SU-DHL-6 (cell line): Measurements from ENCODE around the gene FER1L5.

ENCODE experiments used
- H2AFZ ChIP-seq: fragments of 200-600 bp; sonication (generic); 2 replicates; pipeline ENCODE4 v1.6.1; 2014; ENCODE audit warnings: low read depth, mild to moderate bottlenecking, moderate library complexity, mixed read lengths, antibody characterized with exemption, low read length; ENCODE audit not compliant: severe bottlenecking
- H3F3A ChIP-seq: fragments of 200-600 bp; shearing (Covaris generic); 2 replicates; pipeline ENCODE4 v1.6.0; 2016; ENCODE audit warnings: antibody characterized with exemption, mild to moderate bottlenecking; ENCODE audit not compliant: insufficient read depth
- H3K27ac ChIP-seq: fragments of 200-600 bp; sonication (generic); 2 replicates; pipeline ENCODE4 v1.5.1; 2016; ENCODE audit warnings: low read depth, mild to moderate bottlenecking, low read length, moderate library complexity, mixed read lengths
- H3K27me3 ChIP-seq: fragments of 200-600 bp; sonication (generic), shearing (Covaris generic); 2 replicates; pipeline ENCODE4 v1.6.0; 2014; ENCODE audit warnings: mild to moderate bottlenecking, low read length
- H3K36me3 ChIP-seq: fragments of 200-600 bp; sonication (generic); 2 replicates; pipeline ENCODE4 v1.6.1; 2014; ENCODE audit warnings: mild to moderate bottlenecking, low read length, mixed read lengths
- H3K4me2 ChIP-seq: fragments of 300-600, 200-600 bp; shearing (Covaris generic), sonication (generic); 2 replicates; pipeline ENCODE4 v1.6.0; 2014; ENCODE audit warnings: low read length, low read depth, mild to moderate bottlenecking; ENCODE audit not compliant: poor library complexity, severe bottlenecking
- H3K4me3 ChIP-seq: fragments of 200-600 bp; sonication (generic); 2 replicates; pipeline ENCODE4 v1.5.1; 2014; ENCODE audit warnings: antibody characterized with exemption, low read length, mild to moderate bottlenecking, mixed read lengths; ENCODE audit not compliant: insufficient read depth, poor library complexity, severe bottlenecking
- H3K79me2 ChIP-seq: fragments of 200-600 bp; sonication (generic); 2 replicates; pipeline ENCODE4 v1.6.1; 2014; ENCODE audit warnings: mild to moderate bottlenecking, low read length, moderate library complexity; ENCODE audit not compliant: insufficient read depth
- H3K9ac ChIP-seq: fragments of 200-600 bp; sonication (generic); 2 replicates; pipeline ENCODE4 v1.7.0; 2014; ENCODE audit warnings: mild to moderate bottlenecking, low read length
- H3K9me2 ChIP-seq: fragments of 200-600 bp; sonication (generic); replicated peaks from 2 replicates; pipeline ENCODE4 v1.6.1; 2014; ENCODE audit warnings: low read length; ENCODE audit not compliant: insufficient read depth
- H3K9me3 ChIP-seq: fragments of 200-600 bp; sonication (generic); 2 replicates; pipeline ENCODE4 v1.6.1; 2014; ENCODE audit warnings: low read length, mixed read lengths; ENCODE audit not compliant: insufficient read depth
- H4K20me1 ChIP-seq: fragments of 200-600 bp; sonication (generic); 2 replicates; pipeline ENCODE4 v1.6.1; 2014; ENCODE audit warnings: low read depth, mild to moderate bottlenecking, antibody characterized with exemption, low read length, moderate library complexity, mixed read lengths
- CTCF ChIP-seq: fragments of 200-600 bp; sonication (generic); IDR thresholded peaks from one replicate; pipeline ENCODE4 v1.5.1; 2017; ENCODE audit warnings: antibody characterized with exemption, mild to moderate bottlenecking, low read length, moderate library complexity; ENCODE audit not compliant: insufficient read depth, poor library complexity, severe bottlenecking
- EZH2phosphoT487 ChIP-seq: fragments of 200-600 bp; sonication (generic), shearing (Covaris generic); conservative IDR thresholded peaks from 2 replicates; pipeline ENCODE4 v1.6.1; 2018; ENCODE audit warnings: mild to moderate bottlenecking, antibody characterized with exemption, low read length, moderate library complexity, mixed read lengths

FER1L5 gene

GRCh38 chr2:96739076-96739632 lies 96.6 kb downstream of the FER1L5 start:
- Histone ChIP-seq H3K4me2 (peak overlapping the region; percentile 95), H3K9me2 (no peaks in the 10 kb centered on the region), H3K79me2 (0 out of 2 replicates have a peak, but pooled peaks cover 5% of the 10 kb centered on the region), H3K27me3 (no peaks in the 10 kb centered on the region), H3F3A (0 out of 2 replicates have a peak, but pooled peaks cover 4% of the 10 kb centered on the region), H3K4me3 (peak overlapping the region; percentile 94), H3K9me3 (no peaks in the 10 kb centered on the region), H3K36me3 (no peaks in the 10 kb centered on the region), H2AFZ (peak overlapping the region; percentile 99), H4K20me1 (no peaks in the 10 kb centered on the region), H3K9ac (peak overlapping the region; percentile 77), H3K27ac (no peak overlapping the region)
- TF ChIP-seq CTCF (no peak), EZH2phosphoT487 (no peak)

GRCh38 chr2:96739633-96740428 lies 97.3 kb downstream of the FER1L5 start, which contains the start of gene LMAN2L:
Gene LMAN2L (minus strand): TSS chr2:96740064. CDS start chr2:96740040, 24 bp downstream.
- peak within 1 kb of the TSS; percentile 66 for H3K27ac ChIP-seq
- peak within 1 kb of the TSS; percentile 94 for H3K4me3 ChIP-seq
- TF ChIP-seq EZH2phosphoT487: no peak
- no peak for TF ChIP-seq CTCF
- H4K20me1 ChIP-seq: no peaks in the 10 kb centered on the region
- H2AFZ ChIP-seq: peak within 1 kb of the TSS; percentile 99
- H3K9me3 ChIP-seq: no peaks in the 10 kb centered on the region
- H3K79me2 ChIP-seq: 0 out of 2 replicates have a peak, but pooled peaks cover 5% of the 10 kb centered on the region
- no peaks in the 10 kb centered on the region for H3K27me3 ChIP-seq
- H3K9me2 ChIP-seq: no peaks in the 10 kb centered on the region
- 0 out of 2 replicates have a peak, but pooled peaks cover 4% of the 10 kb centered on the region for H3F3A ChIP-seq
- no peaks in the 10 kb centered on the region for H3K36me3 ChIP-seq
- peak within 1 kb of the TSS; percentile 77 for H3K9ac ChIP-seq
- H3K4me2 ChIP-seq: peak within 1 kb of the TSS; percentile 95

GRCh38 chr2:96747061-96747617 lies 104.6 kb downstream of the FER1L5 start:
- H3K9me2 ChIP-seq: no peaks in the 10 kb centered on the region

More at GRCh38 chr2:96747061-96747617, 104.6 kb downstream of the FER1L5 start:
- Histone ChIP-seq H3F3A (no peaks in the 10 kb centered on the region), H3K36me3 (no peaks in the 10 kb centered on the region), H3K4me2 (no peak overlapping the region), H2AFZ (no peak overlapping the region), H4K20me1 (no peaks in the 10 kb centered on the region), H3K27ac (no peak overlapping the region), H3K9me3 (no peaks in the 10 kb centered on the region), H3K9ac (no peak overlapping the region), H3K79me2 (no peaks in the 10 kb centered on the region), H3K27me3 (no peaks in the 10 kb centered on the region), H3K4me3 (no peak overlapping the region)
- no peak for TF ChIP-seq EZH2phosphoT487
- no peak for TF ChIP-seq CTCF
